NB4 (cell line): ENCODE measurements around the gene CEBPB.

Experiments
- POLR2A ChIP-seq: IDR thresholded peaks from 2 replicates; pipeline ENCODE4 v1.6.1; 2011; ENCODE audit warnings: mild to moderate bottlenecking; ENCODE audit not compliant: insufficient read length; ENCODE audit errors: extremely low read depth
- TF ChIP-seq, protein P1 (sequence below): IDR thresholded peaks from one replicate; pipeline ENCODE4 v1.5.1; 2012; ENCODE audit warnings: low read depth, low read length
- TF ChIP-seq, protein P2 (sequence below): IDR thresholded peaks from 2 replicates; pipeline ENCODE4 v1.6.1; 2011; ENCODE audit warnings: low read depth, low read length

DNA sequence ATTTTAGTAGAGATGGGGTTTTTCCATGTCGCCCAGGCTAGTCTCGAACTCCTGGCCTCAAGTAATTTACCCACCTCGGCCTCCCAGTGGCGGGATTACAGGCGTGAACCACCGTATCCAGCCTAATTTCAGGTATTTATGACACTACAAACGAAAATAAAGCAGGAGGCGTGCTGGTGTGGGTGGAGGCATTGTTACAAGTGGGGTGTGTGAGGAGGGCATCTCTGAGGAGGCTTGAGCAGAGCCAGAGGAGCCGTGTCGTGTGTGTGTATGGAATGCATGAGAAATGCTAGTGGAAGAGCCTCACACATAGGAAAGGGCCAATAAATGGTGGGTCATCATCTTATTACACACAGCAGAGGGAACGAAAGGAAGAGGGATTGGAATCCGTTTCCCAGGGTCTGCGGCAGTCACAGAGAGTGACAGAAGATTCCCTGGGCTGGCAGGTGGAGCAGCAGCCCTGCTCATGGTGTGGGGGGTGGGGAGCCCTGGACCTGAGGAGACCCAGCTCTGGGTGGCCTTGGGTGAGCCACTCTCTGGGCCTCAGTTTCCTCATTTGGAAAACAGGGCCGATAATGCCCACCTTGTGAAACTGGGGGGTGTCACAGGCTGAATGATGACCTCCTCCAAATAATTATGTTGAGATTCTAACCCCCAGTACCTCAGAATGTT, 19.9 kb upstream of the CEBPB start:
- TF ChIP-seq, protein P1, sequence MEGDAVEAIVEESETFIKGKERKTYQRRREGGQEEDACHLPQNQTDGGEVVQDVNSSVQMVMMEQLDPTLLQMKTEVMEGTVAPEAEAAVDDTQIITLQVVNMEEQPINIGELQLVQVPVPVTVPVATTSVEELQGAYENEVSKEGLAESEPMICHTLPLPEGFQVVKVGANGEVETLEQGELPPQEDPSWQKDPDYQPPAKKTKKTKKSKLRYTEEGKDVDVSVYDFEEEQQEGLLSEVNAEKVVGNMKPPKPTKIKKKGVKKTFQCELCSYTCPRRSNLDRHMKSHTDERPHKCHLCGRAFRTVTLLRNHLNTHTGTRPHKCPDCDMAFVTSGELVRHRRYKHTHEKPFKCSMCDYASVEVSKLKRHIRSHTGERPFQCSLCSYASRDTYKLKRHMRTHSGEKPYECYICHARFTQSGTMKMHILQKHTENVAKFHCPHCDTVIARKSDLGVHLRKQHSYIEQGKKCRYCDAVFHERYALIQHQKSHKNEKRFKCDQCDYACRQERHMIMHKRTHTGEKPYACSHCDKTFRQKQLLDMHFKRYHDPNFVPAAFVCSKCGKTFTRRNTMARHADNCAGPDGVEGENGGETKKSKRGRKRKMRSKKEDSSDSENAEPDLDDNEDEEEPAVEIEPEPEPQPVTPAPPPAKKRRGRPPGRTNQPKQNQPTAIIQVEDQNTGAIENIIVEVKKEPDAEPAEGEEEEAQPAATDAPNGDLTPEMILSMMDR: no peak
- TF ChIP-seq POLR2A: no peak
- TF ChIP-seq, protein P2, sequence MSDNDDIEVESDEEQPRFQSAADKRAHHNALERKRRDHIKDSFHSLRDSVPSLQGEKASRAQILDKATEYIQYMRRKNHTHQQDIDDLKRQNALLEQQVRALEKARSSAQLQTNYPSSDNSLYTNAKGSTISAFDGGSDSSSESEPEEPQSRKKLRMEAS: no peak
